RWPE1 (cell line): ENCODE data around the gene CARMIL1.

Experiments
- CTCF ChIA-PET: fragments of 350-600 bp; sonication (Branson Sonifier 250); formaldehyde crosslinking; extraction: SDS; loops from one replicate; lab custom pipeline; 2021; lab: Yijun Ruan, JAX
- POLR2A ChIA-PET: fragments of 400-600 bp; formaldehyde crosslinking; extraction: SDS; loops from one replicate; lab custom pipeline; 2020; ENCODE audit warnings: antibody characterized with exemption; ENCODE audit not compliant: low non-redundant PET; lab: Yijun Ruan, JAX
- DNase-seq: peaks from one replicate; pipeline ENCODE4 v3.0.0; 2012; ENCODE audit warnings: low spot score
- H3K27ac ChIP-seq: fragments of 450-650 bp; 2 replicates; pipeline ENCODE4 v1.5.1; 2017
- TF ChIP-seq, protein P1 (sequence below): fragments of 450-650 bp; conservative IDR thresholded peaks from 2 replicates; pipeline ENCODE4 v1.5.1; 2017; ENCODE audit warnings: low read depth, mild to moderate bottlenecking

The CARMIL1 gene

DNA sequence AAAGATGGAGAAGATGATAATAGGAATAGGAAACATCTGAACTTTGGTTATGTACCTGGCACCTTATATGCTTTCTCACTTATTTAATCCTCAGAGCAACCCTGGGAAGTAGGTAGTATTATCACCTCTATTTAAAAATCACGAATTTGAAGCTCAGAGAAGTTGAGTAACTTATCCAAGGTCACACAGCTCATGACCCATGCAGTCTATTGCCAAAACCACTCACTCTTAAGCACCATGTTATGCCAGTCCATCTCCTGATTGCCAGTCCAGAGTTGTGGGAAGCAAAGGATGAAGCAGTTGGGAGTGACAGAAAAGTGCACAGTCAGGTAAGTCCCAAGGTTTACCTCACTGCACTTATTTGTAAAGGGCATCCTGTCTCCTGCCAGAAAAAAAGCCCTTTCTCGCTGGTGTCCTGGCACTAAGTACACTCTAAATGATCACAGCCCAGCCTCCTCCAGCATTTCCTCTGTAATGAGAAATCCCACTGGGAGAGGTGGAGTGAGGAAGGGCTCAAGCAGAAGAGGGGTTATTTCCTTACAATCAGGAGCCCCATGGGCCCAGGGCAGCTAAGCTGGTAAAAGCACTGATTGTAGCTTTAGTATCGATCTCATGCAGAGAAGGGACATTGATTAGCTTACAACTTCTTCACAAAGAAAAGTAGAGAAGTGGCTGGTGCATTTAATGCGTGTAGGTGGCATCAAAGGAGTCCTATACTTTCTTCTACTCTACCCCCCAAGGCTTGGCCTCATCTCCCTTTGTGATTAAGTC is 351.5 kb downstream of the CARMIL1 start:
- TF ChIP-seq, protein P1, sequence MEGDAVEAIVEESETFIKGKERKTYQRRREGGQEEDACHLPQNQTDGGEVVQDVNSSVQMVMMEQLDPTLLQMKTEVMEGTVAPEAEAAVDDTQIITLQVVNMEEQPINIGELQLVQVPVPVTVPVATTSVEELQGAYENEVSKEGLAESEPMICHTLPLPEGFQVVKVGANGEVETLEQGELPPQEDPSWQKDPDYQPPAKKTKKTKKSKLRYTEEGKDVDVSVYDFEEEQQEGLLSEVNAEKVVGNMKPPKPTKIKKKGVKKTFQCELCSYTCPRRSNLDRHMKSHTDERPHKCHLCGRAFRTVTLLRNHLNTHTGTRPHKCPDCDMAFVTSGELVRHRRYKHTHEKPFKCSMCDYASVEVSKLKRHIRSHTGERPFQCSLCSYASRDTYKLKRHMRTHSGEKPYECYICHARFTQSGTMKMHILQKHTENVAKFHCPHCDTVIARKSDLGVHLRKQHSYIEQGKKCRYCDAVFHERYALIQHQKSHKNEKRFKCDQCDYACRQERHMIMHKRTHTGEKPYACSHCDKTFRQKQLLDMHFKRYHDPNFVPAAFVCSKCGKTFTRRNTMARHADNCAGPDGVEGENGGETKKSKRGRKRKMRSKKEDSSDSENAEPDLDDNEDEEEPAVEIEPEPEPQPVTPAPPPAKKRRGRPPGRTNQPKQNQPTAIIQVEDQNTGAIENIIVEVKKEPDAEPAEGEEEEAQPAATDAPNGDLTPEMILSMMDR, result no peak
- no peak overlapping the region for H3K27ac ChIP-seq
- POLR2A ChIA-PET, result no interaction called here
- CTCF ChIA-PET, result no interaction called here
- DNase-seq, result no peak

GRCh38 chr6:25635886-25636317 is 356.7 kb downstream of the CARMIL1 start:
- POLR2A ChIA-PET, result no interaction called here
- CTCF ChIA-PET, result no interaction called here
- TF ChIP-seq, protein P1, result no peak
- H3K27ac ChIP-seq, result no peak overlapping the region
- DNase-seq, result no peak

GRCh38 chr6:25637211-25637610 is 358.0 kb downstream of the CARMIL1 start:
- DNase-seq, result no peak
- CTCF ChIA-PET, result interaction anchor here (0.6 to 1.4 kb wide), 2 partner anchors 8 to 79 kb away, joined by 3 read pairs; no protein-coding TSS in a partner anchor
- POLR2A ChIA-PET, result no interaction called here

DNA sequence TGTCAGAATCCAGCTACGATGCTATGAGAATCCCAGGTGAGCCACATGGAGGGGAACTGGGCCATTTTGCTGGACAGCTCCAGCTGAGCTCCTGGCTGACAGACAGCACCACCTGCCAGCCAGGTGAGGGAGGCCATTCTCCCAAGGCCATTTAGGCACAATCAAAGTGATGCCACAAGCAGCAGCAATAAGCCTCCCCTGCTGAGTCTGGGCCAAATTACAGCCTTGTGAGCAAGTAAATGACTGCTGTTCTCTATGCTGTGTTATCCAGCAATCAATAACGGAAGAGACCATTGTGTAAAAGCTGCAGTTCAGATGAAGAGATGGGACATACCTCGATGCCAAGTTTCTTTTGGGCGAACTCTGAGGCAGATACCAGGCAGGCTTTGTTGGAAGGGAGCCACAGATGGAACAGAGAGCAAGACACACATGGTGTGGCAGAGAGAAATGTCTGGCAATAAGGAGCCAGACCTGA is 358.8 kb downstream of the CARMIL1 start:
- ChIA-PET POLR2A (no interaction called here), CTCF (interaction anchor here (0.6 to 1.4 kb wide), 2 partner anchors 9 to 445 kb away, joined by 3 read pairs; no protein-coding TSS in a partner anchor)
- TF ChIP-seq, protein P1, result no peak
- DNase-seq, result peak; percentile 21
- H3K27ac ChIP-seq, result no peak overlapping the region

More at GRCh38 chr6:25637211-25637610, 358.0 kb downstream of the CARMIL1 start:
- no peak overlapping the region for H3K27ac ChIP-seq
- TF ChIP-seq, protein P1, result no peak

GRCh38 chr6:25639653-25640052 is 360.5 kb downstream of the CARMIL1 start:
- H3K27ac ChIP-seq, result no peak overlapping the region
- no peak for DNase-seq
- TF ChIP-seq, protein P1, result no peak
- POLR2A ChIA-PET, result no interaction called here
- CTCF ChIA-PET, result interaction anchor here (0.6 kb wide), 2 partner anchors 351 to 353 kb away, joined by 3 read pairs; no protein-coding TSS in a partner anchor

DNA sequence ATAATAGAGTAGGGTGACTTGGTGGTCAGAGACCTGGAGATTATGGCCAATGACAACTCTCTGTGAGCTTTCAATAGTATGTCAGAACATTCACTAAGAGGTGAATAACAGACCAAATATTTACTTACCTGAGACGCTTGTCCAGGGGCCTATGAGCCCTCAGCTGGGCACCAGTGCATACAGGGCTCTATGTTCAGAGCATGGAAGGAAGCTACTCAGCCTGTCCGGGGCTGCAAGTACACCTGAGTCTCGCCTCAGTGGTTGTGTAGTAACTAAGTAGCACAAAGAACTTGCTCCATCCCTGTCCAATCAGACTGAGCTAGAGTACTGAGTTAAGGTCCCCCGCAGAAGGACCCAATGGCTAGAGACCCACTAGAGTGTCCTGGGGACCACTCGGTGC is 361.3 kb downstream of the CARMIL1 start:
- TF ChIP-seq, protein P1, result no peak
- H3K27ac ChIP-seq, result no peak overlapping the region
- CTCF ChIA-PET, result interaction anchor here (0.6 kb wide), 2 partner anchors 84 to 352 kb away, joined by 3 read pairs; no protein-coding TSS in a partner anchor
- POLR2A ChIA-PET, result no interaction called here
- no peak for DNase-seq
